ENCODE results near the gene PDGFRB. TPM values are rescaled to one million over a fixed set of nuclear protein-coding genes. Genes with fewer than 3 reads are reported as not detected.
A peak's percentile ranks its signal among the peaks of the same experiment; 100 is the strongest.

The PDGFRB gene
- total and polyA plus RNA-seq, 9 of the 15 experiments (the other 6 are each of a cell fraction or from before 2014, with no cell fraction given), result 0.01 to 1.5 (median 0.09) TPM; not detected in 3

DNA sequence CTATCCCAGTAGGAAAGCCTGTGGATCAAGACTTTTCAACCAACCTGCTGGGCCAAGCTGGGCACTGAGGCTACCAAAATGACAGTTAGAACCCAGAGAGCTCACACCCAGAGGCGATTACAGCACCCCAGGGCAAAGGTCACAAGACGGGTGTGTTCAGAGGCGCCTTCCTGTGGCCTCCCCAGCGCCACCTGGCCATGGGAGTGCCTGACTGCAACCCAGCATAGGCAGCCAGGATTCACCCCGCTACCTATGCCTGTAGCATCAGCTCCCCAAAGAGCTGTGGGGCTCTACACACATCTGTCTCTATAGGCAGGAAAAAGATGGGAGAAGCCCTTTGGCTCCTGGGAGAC is 33.5 kb downstream of the PDGFRB start (continued):
- TF ChIP-seq NR2C2 (CRISPR knock-in tag; IDR thresholded peaks at IDR 0.05) (peak; percentile 90), NR2C2 (tag; IDR thresholded peaks at IDR 0.05) (peak; percentile 95), ILF3 (IDR thresholded peaks at IDR 0.05; ENCODE audit: borderline replicate concordance) (no peak), ZNF764 (CRISPR knock-in tag; IDR thresholded peaks at IDR 0.05; ENCODE audit: low read depth) (peak; percentile 96), KLF13 (tag; IDR thresholded peaks at IDR 0.05; ENCODE audit: borderline replicate concordance, low read depth) (no peak), CBFA2T2 (conservative IDR thresholded peaks at IDR 0.05) (no peak), FOXJ3 (CRISPR knock-in tag; IDR thresholded peaks at IDR 0.05) (no peak), PHB (CRISPR knock-in tag; IDR thresholded peaks at IDR 0.05) (no peak), ATF7 (IDR thresholded peaks at IDR 0.05) (0 out of 2 replicates have a peak, but pooled peaks have one; percentile 23), TCF3 (CRISPR knock-in tag; IDR thresholded peaks at IDR 0.05) (peak; percentile 35; the same call in 1 of the 2 replicates), JUND (IDR thresholded peaks at IDR 0.05; ENCODE audit: borderline replicate concordance, low read depth, low read length) (peak; percentile 23; the same call in 1 of the 2 replicates), JUND (tag; IDR thresholded peaks at IDR 0.05; ENCODE audit: borderline replicate concordance, low read depth, low read length) (peak; percentile 17; the same call in 1 of the 3 replicates), ZNF696 (CRISPR knock-in tag; conservative IDR thresholded peaks at IDR 0.05) (no peak), ZSCAN29 (IDR thresholded peaks at IDR 0.05) (no peak), NR1H2 (CRISPR knock-in tag; IDR thresholded peaks at IDR 0.05) (no peak), ZNF408 (CRISPR knock-in tag; IDR thresholded peaks at IDR 0.05; ENCODE audit: low read depth) (no peak), ZNF766 (CRISPR knock-in tag; conservative IDR thresholded peaks at IDR 0.05) (0 out of 2 replicates have a peak, but pooled peaks have one; percentile 48), NELFE (IDR thresholded peaks at IDR 0.05; ENCODE audit: insufficient read depth, insufficient read length) (no peak), DMBX1 (CRISPR knock-in tag; IDR thresholded peaks at IDR 0.05; ENCODE audit: borderline replicate concordance) (0 out of 2 replicates have a peak, but pooled peaks have one; percentile 15), SRSF7 (optimal IDR thresholded peaks at IDR 0.05; ENCODE audit: low read depth, low read length) (no peak), MCM5 (IDR thresholded peaks at IDR 0.05; ENCODE audit: low read depth) (no peak)
- TF ChIP-seq, protein P1, sequence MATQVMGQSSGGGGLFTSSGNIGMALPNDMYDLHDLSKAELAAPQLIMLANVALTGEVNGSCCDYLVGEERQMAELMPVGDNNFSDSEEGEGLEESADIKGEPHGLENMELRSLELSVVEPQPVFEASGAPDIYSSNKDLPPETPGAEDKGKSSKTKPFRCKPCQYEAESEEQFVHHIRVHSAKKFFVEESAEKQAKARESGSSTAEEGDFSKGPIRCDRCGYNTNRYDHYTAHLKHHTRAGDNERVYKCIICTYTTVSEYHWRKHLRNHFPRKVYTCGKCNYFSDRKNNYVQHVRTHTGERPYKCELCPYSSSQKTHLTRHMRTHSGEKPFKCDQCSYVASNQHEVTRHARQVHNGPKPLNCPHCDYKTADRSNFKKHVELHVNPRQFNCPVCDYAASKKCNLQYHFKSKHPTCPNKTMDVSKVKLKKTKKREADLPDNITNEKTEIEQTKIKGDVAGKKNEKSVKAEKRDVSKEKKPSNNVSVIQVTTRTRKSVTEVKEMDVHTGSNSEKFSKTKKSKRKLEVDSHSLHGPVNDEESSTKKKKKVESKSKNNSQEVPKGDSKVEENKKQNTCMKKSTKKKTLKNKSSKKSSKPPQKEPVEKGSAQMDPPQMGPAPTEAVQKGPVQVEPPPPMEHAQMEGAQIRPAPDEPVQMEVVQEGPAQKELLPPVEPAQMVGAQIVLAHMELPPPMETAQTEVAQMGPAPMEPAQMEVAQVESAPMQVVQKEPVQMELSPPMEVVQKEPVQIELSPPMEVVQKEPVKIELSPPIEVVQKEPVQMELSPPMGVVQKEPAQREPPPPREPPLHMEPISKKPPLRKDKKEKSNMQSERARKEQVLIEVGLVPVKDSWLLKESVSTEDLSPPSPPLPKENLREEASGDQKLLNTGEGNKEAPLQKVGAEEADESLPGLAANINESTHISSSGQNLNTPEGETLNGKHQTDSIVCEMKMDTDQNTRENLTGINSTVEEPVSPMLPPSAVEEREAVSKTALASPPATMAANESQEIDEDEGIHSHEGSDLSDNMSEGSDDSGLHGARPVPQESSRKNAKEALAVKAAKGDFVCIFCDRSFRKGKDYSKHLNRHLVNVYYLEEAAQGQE (IDR thresholded peaks at IDR 0.05; ENCODE audit: borderline replicate concordance), result peak; percentile 62
- TF ChIP-seq, protein P1 (CRISPR knock-in tag; IDR thresholded peaks at IDR 0.05; ENCODE audit: low read depth), result no peak
